NCI-H2196 (cell line): ENCODE measurements around the gene ITPRID1.
A peak's percentile ranks its signal among the peaks of the same experiment; 100 is the strongest.

ENCODE experiments used
- DNase-seq: peaks from one replicate; lab custom pipeline; 2025; ENCODE audit not compliant: unreplicated experiment; lab: John Stamatoyannopoulos, UW

Gene ITPRID1

GRCh38 chr7:31633467-31633866 lies 119.6 kb downstream of the ITPRID1 start:
- DNase-seq: no peak

DNA sequence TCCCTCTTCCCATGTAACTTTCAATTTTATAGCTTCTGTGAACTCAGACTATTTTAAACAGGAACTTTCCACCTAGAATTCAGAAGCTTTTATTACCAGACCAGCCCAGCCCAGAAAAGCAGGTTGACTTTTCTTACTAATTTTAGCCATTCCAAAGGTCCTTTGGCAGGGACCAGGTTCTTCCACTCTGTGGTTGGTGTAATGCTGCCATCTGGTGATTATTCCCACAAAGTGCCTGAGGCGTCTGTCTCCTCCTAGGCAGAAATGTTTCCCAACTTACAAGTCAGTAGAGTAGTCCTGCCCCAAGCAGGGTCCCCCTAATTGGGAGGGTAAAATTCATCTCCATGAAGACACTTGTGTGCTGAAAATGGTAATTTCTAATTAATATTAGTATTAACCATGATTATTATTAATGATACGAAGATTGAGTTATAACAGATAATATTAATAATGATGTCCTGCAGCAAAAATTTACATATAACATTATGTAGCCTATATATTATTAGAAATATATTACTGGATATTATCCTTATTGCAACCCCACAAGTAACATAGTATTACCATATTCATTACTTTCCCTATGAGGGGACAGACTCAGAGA lies 120.1 kb downstream of the ITPRID1 start:
- peak; percentile 81 for DNase-seq

- DNase-seq: no peak
Observed at GRCh38 chr7:31640381-31640780, 126.5 kb downstream of the ITPRID1 start.

DNA sequence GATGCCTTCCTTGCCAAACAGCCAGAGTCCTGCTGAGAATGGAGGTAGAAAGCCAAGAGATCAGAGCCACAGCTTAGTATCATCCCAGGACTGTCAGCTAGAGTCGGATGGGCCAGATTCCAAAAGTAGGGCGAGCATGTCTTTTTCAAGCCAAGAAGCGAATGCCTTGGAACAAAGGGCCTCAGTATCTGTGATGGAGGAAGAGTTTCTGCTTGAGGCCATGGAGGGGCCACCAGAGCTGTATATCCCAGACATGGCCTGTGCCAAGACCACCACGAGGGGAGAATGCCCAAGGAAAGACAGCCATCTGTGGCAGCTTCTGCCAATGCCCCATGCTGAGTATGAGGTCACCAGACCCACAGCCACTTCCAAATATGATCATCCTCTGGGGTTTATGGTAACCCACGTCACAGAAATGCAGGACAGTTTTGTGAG lies 128.8 kb downstream of the ITPRID1 start:
- no peak for DNase-seq

- DNase-seq: no peak
Observed at GRCh38 chr7:31646942-31647341, 133.1 kb downstream of the ITPRID1 start.

DNA sequence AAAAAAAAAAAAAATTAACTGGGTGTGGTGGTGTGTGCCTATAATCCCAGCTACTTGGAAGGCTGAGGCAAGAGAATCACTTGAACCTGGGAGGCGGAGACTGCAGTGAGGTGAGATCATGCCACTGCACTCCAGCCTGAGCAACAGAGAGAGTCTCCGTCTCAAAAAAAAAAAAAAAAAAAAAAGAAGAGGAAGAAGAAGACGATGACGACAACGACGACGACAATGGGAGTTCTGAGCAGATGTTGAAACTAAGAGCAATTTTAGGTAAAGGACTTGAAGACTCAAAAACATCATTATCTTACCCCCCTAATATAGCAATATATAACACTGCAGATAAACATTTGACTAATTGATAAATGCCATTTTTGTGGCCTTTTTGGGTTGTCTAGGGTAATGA lies 133.6 kb downstream of the ITPRID1 start:
- no peak for DNase-seq

GRCh38 chr7:31648288-31648687 lies 134.4 kb downstream of the ITPRID1 start:
- peak; percentile 2 for DNase-seq

DNA sequence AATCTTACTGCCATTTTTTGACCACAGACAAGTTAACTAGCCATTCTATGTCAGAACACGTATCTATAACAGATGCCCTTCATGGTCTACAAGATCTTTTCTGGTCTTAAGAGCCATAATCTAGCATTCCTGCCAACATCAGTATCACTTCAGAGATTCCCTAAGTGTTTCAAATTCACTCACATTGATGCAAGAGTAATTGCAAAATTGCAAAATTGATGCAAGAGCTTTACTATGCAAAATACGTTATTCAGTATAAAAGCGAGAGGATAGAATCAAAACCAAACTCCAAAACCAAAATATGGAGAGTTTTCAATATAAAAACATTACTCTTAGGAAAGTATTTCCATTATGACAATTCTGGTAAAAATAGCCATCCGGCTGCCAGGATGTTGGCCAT lies 135.0 kb downstream of the ITPRID1 start:
- DNase-seq: no peak

GRCh38 chr7:31651234-31652062 lies 137.6 kb downstream of the ITPRID1 start:
- DNase-seq: no peak

GRCh38 chr7:31652063-31652326 lies 138.1 kb downstream of the ITPRID1 start:
- no peak for DNase-seq

- DNase-seq: no peak
Observed at GRCh38 chr7:31663072-31663471, 149.2 kb downstream of the ITPRID1 start.

DNA sequence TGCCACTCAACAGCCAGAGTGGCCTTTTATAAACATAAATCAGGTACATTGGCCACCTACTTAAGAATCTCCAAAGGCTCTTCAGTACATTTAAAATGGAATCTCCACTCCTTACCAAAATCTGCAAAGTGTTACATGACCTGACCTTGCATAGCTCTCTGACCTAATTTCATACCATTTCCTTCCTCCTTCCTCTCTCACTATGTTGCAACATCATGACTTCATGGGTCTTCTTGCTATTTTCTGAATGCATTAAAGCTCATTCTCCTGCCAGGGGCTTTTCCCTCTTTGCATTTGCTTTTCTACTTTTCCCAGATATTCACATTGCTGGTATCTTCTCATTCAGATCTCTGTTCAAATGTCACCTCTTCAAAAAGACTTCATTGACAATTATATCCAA lies 151.0 kb downstream of the ITPRID1 start:
- no peak for DNase-seq

- no peak for DNase-seq
Observed at GRCh38 chr7:31665546-31665945, 151.7 kb downstream of the ITPRID1 start.

GRCh38 chr7:31669461-31669860 lies 155.6 kb downstream of the ITPRID1 start:
- DNase-seq: no peak

- DNase-seq: no peak
Observed at GRCh38 chr7:31679574-31680305, 165.8 kb downstream of the ITPRID1 start.

- no peak for DNase-seq
Observed at GRCh38 chr7:31683445-31684225, 169.7 kb downstream of the ITPRID1 start.

GRCh38 chr7:31687024-31687748 lies 173.3 kb downstream of the ITPRID1 start, which contains the start of gene PPP1R17:
TSS of gene PPP1R17 (plus strand) at chr7:31687215. CDS start at chr7:31692442, 5,227 bp downstream.
- DNase-seq: no peak

- DNase-seq: no peak
Observed at GRCh38 chr7:31688372-31688771, 174.5 kb downstream of the ITPRID1 start.

GRCh38 chr7:31688996-31689395 lies 175.1 kb downstream of the ITPRID1 start:
- DNase-seq: no peak

DNA sequence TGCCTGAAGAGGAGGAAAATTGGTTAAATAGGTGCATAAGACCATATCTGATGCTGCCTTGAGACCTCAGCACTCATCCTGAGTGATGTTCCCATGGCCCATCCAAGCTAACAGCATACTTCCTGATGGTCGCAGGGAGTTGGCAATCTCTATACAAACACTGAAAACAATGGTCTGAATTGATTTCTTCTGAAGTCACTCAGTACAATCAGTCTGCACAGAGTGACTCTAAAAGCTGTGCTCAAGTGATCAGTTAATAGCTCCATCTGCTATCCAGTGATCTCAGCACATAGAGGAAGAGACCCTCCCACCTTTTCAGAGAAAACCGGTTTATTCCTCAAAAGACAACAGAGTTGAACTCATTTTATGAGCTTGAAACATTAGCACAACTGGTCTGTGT lies 177.0 kb downstream of the ITPRID1 start:
- no peak for DNase-seq

GRCh38 chr7:31692451-31692850 lies 178.6 kb downstream of the ITPRID1 start:
- no peak for DNase-seq
